AG04449 (cell line): Measurements from ENCODE around the gene DLX3.

Experiments used
- CTCF ChIA-PET: fragments of 350-600 bp; formaldehyde crosslinking; extraction: SDS; loops from one replicate; lab custom pipeline; 2021; ENCODE audit warnings: antibody characterized with exemption; lab: Yijun Ruan, JAX
- POLR2A ChIA-PET: fragments of 400-600, 350-600 bp; formaldehyde crosslinking; extraction: SDS; loops from one replicate; lab custom pipeline; 2020; ENCODE audit warnings: antibody characterized with exemption, inconsistent platforms; lab: Yijun Ruan, JAX
- DNase-seq: peaks from one replicate; pipeline ENCODE4 v3.0.0-alpha.2; 2010; ENCODE audit warnings: low read depth, low spot score
- H3K4me3 ChIP-seq: 2 replicates; pipeline ENCODE4 v1.5.1; 2011; ENCODE audit warnings: low read depth, mild to moderate bottlenecking, control low read depth, low read length
- TF ChIP-seq, protein P1 (sequence below): IDR thresholded peaks from one replicate; pipeline ENCODE4 v1.5.1; 2011; ENCODE audit warnings: mild to moderate bottlenecking, moderate library complexity, low read length, control low read depth, inconsistent platforms; ENCODE audit not compliant: insufficient read depth; ENCODE audit errors: missing control alignments

DLX3 gene

GRCh38 chr17:49997301-49997650 is 2.3 kb upstream of the DLX3 start:
- ChIA-PET POLR2A (no interaction called here), CTCF (interaction anchor here (0.6 to 12.0 kb wide), 80 partner anchors 9 to 589 kb away, joined by 3 to 753 read pairs (median 10); partner anchors contain the start of genes DLX4, PDK2, SLC35B1 and TAC4)
- no peak overlapping the region for H3K4me3 ChIP-seq
- DNase-seq: no peak
- TF ChIP-seq, protein P1, sequence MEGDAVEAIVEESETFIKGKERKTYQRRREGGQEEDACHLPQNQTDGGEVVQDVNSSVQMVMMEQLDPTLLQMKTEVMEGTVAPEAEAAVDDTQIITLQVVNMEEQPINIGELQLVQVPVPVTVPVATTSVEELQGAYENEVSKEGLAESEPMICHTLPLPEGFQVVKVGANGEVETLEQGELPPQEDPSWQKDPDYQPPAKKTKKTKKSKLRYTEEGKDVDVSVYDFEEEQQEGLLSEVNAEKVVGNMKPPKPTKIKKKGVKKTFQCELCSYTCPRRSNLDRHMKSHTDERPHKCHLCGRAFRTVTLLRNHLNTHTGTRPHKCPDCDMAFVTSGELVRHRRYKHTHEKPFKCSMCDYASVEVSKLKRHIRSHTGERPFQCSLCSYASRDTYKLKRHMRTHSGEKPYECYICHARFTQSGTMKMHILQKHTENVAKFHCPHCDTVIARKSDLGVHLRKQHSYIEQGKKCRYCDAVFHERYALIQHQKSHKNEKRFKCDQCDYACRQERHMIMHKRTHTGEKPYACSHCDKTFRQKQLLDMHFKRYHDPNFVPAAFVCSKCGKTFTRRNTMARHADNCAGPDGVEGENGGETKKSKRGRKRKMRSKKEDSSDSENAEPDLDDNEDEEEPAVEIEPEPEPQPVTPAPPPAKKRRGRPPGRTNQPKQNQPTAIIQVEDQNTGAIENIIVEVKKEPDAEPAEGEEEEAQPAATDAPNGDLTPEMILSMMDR: no peak

GRCh38 chr17:49996495-49997300 is 1.7 kb upstream of the DLX3 start:
- no peak for DNase-seq
- H3K4me3 ChIP-seq: peak overlapping the region; percentile 54
- POLR2A ChIA-PET: no interaction called here
- TF ChIP-seq, protein P1: peak; percentile 98
- CTCF ChIA-PET: interaction anchor here (0.6 to 12.0 kb wide), 80 partner anchors 10 to 587 kb away, joined by 3 to 753 read pairs (median 10); partner anchors contain the start of genes PDK2, SLC35B1 and TAC4

DNA sequence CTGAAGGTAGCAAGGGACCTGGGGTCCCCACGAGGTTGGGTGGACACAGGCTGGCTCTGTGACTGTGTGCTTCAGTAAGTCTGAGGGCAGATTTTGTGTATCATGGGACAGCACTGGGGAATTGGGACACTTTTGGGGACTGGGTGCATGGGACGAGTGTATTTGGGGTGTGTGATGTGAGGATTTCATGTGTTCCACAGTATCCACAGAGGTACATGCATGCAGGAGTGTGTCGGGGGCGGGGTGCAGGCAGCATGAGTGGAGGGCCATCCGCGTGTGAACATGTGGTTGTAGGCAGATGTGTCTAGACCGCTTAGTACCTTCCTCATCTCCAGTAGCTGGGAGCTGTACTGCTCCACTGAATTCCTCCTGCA is 1.1 kb upstream of the DLX3 start:
- H3K4me3 ChIP-seq: no peak overlapping the region
- TF ChIP-seq, protein P1: no peak
- ChIA-PET POLR2A (no interaction called here), CTCF (interaction anchor here (0.6 to 12.0 kb wide), 61 partner anchors 10 to 462 kb away, joined by 3 to 753 read pairs (median 14); partner anchors contain the start of genes PDK2, SLC35B1 and TAC4)
- no peak for DNase-seq

- ChIA-PET POLR2A (no interaction called here), CTCF (interaction anchor here (0.7 to 12.0 kb wide), 14 partner anchors 10 to 427 kb away, joined by 3 to 753 read pairs (median 26); partner anchors contain the start of genes SLC35B1 and TAC4)
- TF ChIP-seq, protein P1: no peak
- DNase-seq: no peak
- peak overlapping the region; percentile 23 for H3K4me3 ChIP-seq
These were observed 654 bp downstream of the DLX3 start for GRCh38 chr17:49994085-49995054.

DNA sequence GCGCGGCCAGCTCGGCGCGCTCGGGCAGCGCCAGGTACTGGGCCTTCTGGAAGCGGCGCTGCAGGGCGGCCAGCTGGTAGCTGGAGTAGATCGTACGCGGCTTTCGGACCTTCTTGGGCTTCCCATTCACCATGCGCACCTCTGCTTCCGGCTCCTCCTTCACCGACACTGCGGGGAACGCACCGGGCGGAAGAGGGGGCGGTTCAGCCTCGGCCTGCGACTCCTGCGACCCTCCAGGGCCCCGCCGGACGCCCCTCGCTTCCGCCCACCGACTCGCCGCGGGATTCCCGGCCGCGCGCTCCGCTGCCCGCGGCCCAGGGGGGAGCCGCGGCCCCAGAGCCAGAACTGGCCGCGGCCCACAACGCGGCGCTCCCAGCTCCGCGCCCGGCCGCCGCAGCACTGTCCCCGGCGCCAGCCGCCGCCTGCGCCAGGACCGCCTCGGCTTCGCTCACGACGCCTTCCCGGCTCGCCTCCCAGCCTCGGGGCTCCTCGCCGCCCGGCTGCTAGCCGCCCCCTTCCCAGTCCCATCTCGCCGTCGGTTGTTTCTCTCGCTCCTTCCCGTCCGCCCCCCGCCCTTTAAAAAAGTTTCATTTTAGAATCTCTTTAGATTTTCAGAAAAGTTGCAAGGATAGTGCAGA is 1.5 kb downstream of the DLX3 start:
- ChIA-PET POLR2A (no interaction called here), CTCF (interaction anchor here (1.3 to 12.0 kb wide), 5 partner anchors 12 to 426 kb away, joined by 3 to 753 read pairs (median 232); partner anchors contain the start of gene TAC4)
- TF ChIP-seq, protein P1: no peak
- H3K4me3 ChIP-seq: peak overlapping the region; percentile 23
- DNase-seq: no peak
